Measurements from ENCODE around the gene CLCNKB.

Gene CLCNKB

GRCh38 chr1:16067127-16067768 lies 23.7 kb downstream of the CLCNKB start:
- Histone ChIP-seq H3K36me3 (replicated peaks) (no peaks in the 10 kb centered on the region), H3K4me3 (ENCODE audit: low read depth, low read length) (no peak overlapping the region), H3K27me3 (replicated peaks) (no peaks in the 10 kb centered on the region), H3K27ac (no peak overlapping the region)
- no peak for DNase-seq
- in situ Hi-C loops (cut with HindIII; ENCODE audit: low pct_ligation_motif_present, low sequenced_read_pairs) = no loop called here
- no peak for TF ChIP-seq CTCF (IDR thresholded peaks at IDR 0.05; ENCODE audit: low read depth, low read length, missing control alignments)

GRCh38 chr1:16067933-16068332 lies 24.4 kb downstream of the CLCNKB start:
- H3K27ac ChIP-seq = no peak overlapping the region
- in situ Hi-C loops (cut with HindIII; ENCODE audit: low pct_ligation_motif_present, low sequenced_read_pairs) = no loop called here
- DNase-seq = no peak
- H3K36me3 ChIP-seq (replicated peaks) = no peaks in the 10 kb centered on the region
- no peak for TF ChIP-seq CTCF (IDR thresholded peaks at IDR 0.05; ENCODE audit: low read depth, low read length, missing control alignments)
- H3K4me3 ChIP-seq (ENCODE audit: low read depth, low read length) = no peak overlapping the region
- H3K27me3 ChIP-seq (replicated peaks) = no peaks in the 10 kb centered on the region

GRCh38 chr1:16068356-16069270 lies 25.0 kb downstream of the CLCNKB start:
- no peak overlapping the region for H3K4me3 ChIP-seq (ENCODE audit: low read depth, low read length)
- no peak for DNase-seq
- in situ Hi-C loops (cut with HindIII; ENCODE audit: low pct_ligation_motif_present, low sequenced_read_pairs) = no loop called here
- no peaks in the 10 kb centered on the region for H3K36me3 ChIP-seq (replicated peaks)
- H3K27me3 ChIP-seq (replicated peaks) = no peaks in the 10 kb centered on the region
- TF ChIP-seq CTCF (IDR thresholded peaks at IDR 0.05; ENCODE audit: low read depth, low read length, missing control alignments) = no peak
- no peak overlapping the region for H3K27ac ChIP-seq

- no peaks in the 10 kb centered on the region for H3K36me3 ChIP-seq (replicated peaks)
- TF ChIP-seq CTCF (IDR thresholded peaks at IDR 0.05; ENCODE audit: low read depth, low read length, missing control alignments) = no peak
- no peak overlapping the region for H3K4me3 ChIP-seq (ENCODE audit: low read depth, low read length)
- DNase-seq = no peak
- in situ Hi-C loops (cut with HindIII; ENCODE audit: low pct_ligation_motif_present, low sequenced_read_pairs) = no loop called here
- H3K27me3 ChIP-seq (replicated peaks) = no peaks in the 10 kb centered on the region
- H3K27ac ChIP-seq = no peak overlapping the region
These were observed 27.2 kb downstream of the CLCNKB start for GRCh38 chr1:16070640-16071355.

- no peak for DNase-seq
- Histone ChIP-seq H3K27me3 (replicated peaks) (no peaks in the 10 kb centered on the region), H3K36me3 (replicated peaks) (no peaks in the 10 kb centered on the region), H3K4me3 (ENCODE audit: low read depth, low read length) (no peak overlapping the region), H3K27ac (no peak overlapping the region)
- no peak for TF ChIP-seq CTCF (IDR thresholded peaks at IDR 0.05; ENCODE audit: low read depth, low read length, missing control alignments)
- in situ Hi-C loops (cut with HindIII; ENCODE audit: low pct_ligation_motif_present, low sequenced_read_pairs) = no loop called here
These were observed 28.0 kb downstream of the CLCNKB start for GRCh38 chr1:16071614-16072013.
